Neural crest cell (in vitro differentiated cells): Measurements from ENCODE around the gene ADH6. TPM values are rescaled to one million over a fixed set of nuclear protein-coding genes. Genes with fewer than 3 reads are reported as not detected.

Experiments
- DNase-seq: peaks from one replicate; pipeline ENCODE4 v3.0.0; 2021; ENCODE audit warnings: low read depth, mixed read lengths, low spot score
- H3K27ac Mint-ChIP-seq: one replicate; pipeline ENCODE4 v1.8.0; 2021; ENCODE audit warnings: mild to moderate bottlenecking, mixed read lengths; ENCODE audit not compliant: unreplicated experiment
- H3K27me3 Mint-ChIP-seq: 2 replicates; pipeline ENCODE4 v1.8.0; 2021; ENCODE audit warnings: low read depth, mild to moderate bottlenecking, mixed read lengths
- H3K36me3 Mint-ChIP-seq: 2 replicates; pipeline ENCODE4 v1.8.0; 2021; ENCODE audit warnings: low read depth, mild to moderate bottlenecking, mixed read lengths
- H3K4me1 Mint-ChIP-seq: 2 replicates; pipeline ENCODE4 v1.8.0; 2021; ENCODE audit warnings: mixed read lengths
- H3K4me3 Mint-ChIP-seq: one replicate; pipeline ENCODE4 v1.8.0; 2021; ENCODE audit warnings: mild to moderate bottlenecking, mixed read lengths
- H3K9me3 Mint-ChIP-seq: 2 replicates; pipeline ENCODE4 v1.8.0; 2021; ENCODE audit warnings: mixed read lengths
- long read RNA-seq: library from polyadenylated mRNA; unstranded; transcript quantifications from one replicate; pipeline ENCODE4 v2.0.0, GENCODE V29; 2020
- total RNA-seq: library from RNA; stranded (reverse); gene quantifications from 2 replicates; pipeline ENCODE4 v1.2.1, GENCODE V29; 2021
- TF ChIP-seq, protein P1 (sequence below): fragments of 200-600 bp; sonication (generic); conservative IDR thresholded peaks from 2 replicates; pipeline ENCODE4 v1.5.0; 2021; ENCODE audit warnings: antibody characterized with exemption, mild to moderate bottlenecking

The ADH6 gene
- total RNA-seq, result not detected in 2 replicates
- long read RNA-seq, result 0 reads

DNA sequence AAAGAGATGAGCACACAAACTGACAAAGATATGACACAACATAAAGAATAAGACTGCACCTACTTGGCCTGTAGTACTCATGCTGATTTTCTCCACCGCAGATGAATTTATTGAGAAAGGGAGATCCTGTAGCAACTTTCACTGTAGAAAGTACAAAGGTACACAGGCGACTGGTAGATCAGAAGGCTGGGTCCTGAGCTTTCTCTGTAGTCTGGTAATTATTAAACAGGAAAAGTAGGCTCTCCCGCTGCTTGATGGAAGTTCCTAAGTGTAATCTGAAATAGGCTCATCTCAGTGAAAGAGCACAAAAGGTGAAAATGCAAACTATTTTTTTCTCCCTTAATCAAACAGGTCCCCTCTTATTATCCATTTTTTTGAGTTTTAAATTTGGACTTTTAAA lies at the start of gene ADH6:
Gene ADH6, minus strand, starts transcription at position 175 of the 400 bp plus-strand sequence. Its CDS starts 94 bp downstream, at position 81.
- Mint-ChIP-seq H3K9me3 (peaks cover 6% of the 10 kb centered on the region), H3K4me3 (no peak within 1 kb of the TSS), H3K27me3 (no peaks in the 10 kb centered on the region), H3K4me1 (no peaks in the 10 kb centered on the region), H3K27ac (no peak within 1 kb of the TSS), H3K36me3 (no peaks in the 10 kb centered on the region)
- DNase-seq, result no peak
- TF ChIP-seq, protein P1, sequence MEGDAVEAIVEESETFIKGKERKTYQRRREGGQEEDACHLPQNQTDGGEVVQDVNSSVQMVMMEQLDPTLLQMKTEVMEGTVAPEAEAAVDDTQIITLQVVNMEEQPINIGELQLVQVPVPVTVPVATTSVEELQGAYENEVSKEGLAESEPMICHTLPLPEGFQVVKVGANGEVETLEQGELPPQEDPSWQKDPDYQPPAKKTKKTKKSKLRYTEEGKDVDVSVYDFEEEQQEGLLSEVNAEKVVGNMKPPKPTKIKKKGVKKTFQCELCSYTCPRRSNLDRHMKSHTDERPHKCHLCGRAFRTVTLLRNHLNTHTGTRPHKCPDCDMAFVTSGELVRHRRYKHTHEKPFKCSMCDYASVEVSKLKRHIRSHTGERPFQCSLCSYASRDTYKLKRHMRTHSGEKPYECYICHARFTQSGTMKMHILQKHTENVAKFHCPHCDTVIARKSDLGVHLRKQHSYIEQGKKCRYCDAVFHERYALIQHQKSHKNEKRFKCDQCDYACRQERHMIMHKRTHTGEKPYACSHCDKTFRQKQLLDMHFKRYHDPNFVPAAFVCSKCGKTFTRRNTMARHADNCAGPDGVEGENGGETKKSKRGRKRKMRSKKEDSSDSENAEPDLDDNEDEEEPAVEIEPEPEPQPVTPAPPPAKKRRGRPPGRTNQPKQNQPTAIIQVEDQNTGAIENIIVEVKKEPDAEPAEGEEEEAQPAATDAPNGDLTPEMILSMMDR, result no peak

GRCh38 chr4:99264927-99265326 lies 45.9 kb upstream of the ADH6 start:
- H3K27ac Mint-ChIP-seq, result no peak overlapping the region
- DNase-seq, result no peak
- H3K9me3 Mint-ChIP-seq, result peaks cover 10% of the 10 kb centered on the region
- peaks cover 13% of the 10 kb centered on the region for H3K36me3 Mint-ChIP-seq
- no peaks in the 10 kb centered on the region for H3K27me3 Mint-ChIP-seq
- H3K4me3 Mint-ChIP-seq, result no peak overlapping the region
- no peaks in the 10 kb centered on the region for H3K4me1 Mint-ChIP-seq
- TF ChIP-seq, protein P1, result no peak

DNA sequence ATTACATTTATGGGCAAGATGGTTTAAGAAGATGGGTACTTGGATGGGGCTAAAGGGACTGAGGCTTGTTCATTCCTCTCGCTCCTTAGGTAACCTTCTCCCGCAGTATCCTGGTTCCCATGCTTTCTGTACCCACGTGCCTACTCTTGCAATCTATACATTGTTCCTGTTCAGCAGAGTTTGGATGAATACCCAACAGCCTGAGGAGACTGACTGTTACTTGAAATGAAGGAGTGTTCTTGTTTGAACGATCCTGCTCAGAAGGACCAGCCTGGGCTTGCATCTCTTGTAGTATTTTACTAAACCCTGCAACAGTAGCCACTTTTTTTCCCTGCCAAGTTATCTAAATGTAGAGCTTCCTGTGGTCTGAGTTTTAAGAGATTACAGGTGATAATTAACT lies 33.7 kb upstream of the ADH6 start:
- Mint-ChIP-seq H3K4me1 (no peaks in the 10 kb centered on the region), H3K9me3 (peaks cover 6% of the 10 kb centered on the region), H3K27ac (no peak overlapping the region), H3K27me3 (no peaks in the 10 kb centered on the region), H3K36me3 (no peaks in the 10 kb centered on the region), H3K4me3 (no peak overlapping the region)
- no peak for DNase-seq
- TF ChIP-seq, protein P1, result no peak

DNA sequence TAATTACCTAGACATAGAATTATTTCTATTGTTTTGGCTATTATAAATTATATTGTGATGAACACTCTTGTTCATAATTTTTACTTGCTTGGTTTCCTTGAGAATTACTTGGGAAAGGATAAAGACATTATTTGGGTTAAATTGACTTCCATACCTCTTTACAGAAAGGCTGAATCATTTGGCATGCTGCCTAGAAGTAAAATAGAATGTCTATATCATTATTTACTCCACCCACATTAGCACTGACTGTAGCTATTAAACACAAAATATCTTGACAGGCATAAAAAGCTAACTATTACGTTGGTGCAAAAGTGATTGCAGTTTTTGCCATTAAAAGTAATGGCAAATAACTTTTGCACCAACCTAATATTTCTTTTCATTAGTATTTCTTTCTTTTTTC lies 29.7 kb upstream of the ADH6 start:
- Mint-ChIP-seq H3K36me3 (no peaks in the 10 kb centered on the region), H3K4me1 (no peaks in the 10 kb centered on the region), H3K9me3 (no peaks in the 10 kb centered on the region), H3K4me3 (no peak overlapping the region), H3K27ac (no peak overlapping the region), H3K27me3 (no peaks in the 10 kb centered on the region)
- TF ChIP-seq, protein P1, result no peak
- no peak for DNase-seq

GRCh38 chr4:99235955-99236354 lies 16.9 kb upstream of the ADH6 start:
- DNase-seq, result no peak

More at GRCh38 chr4:99235955-99236354, 16.9 kb upstream of the ADH6 start:
- TF ChIP-seq, protein P1, result no peak
- Mint-ChIP-seq H3K36me3 (no peaks in the 10 kb centered on the region), H3K27me3 (no peaks in the 10 kb centered on the region), H3K4me1 (no peaks in the 10 kb centered on the region), H3K4me3 (no peak overlapping the region), H3K27ac (no peak overlapping the region), H3K9me3 (peaks cover 3% of the 10 kb centered on the region)
